GM19324 (cell line): ENCODE results near the gene CDC42EP4.
"Not testable (repeated sequence)": the region's sequence is repeated elsewhere in the genome, so short reads cannot be mapped to it uniquely, and the experiment has no call there.

Experiments
- ATAC-seq: cut with Tn5 transposase; IDR thresholded peaks from one replicate; pipeline ENCODE4 v1.9.1; 2021; ENCODE audit warnings: mild to moderate bottlenecking, moderate library complexity; ENCODE audit not compliant: unreplicated experiment, low FRiP score

CDC42EP4 gene

DNA sequence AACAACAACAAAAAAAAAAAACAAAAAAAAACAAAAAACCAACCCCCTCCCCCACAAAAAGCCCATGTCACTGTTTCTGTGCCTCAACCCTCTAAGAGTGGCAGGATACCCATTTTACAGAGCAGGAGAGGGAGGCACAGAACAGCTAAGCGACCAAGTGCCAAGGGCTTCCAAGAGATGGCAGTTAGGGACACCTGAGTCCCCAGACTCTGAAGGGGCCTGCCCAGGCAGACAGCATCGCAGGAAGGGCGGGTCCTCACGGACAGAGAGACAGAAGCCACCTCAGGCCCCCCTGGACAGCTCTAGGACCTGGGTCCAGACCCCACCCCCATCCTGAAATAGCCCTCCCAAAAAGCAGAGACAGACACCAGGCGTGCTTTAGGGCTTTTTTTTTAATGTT, 28.6 kb downstream of the CDC42EP4 start:
- no peak for ATAC-seq

DNA sequence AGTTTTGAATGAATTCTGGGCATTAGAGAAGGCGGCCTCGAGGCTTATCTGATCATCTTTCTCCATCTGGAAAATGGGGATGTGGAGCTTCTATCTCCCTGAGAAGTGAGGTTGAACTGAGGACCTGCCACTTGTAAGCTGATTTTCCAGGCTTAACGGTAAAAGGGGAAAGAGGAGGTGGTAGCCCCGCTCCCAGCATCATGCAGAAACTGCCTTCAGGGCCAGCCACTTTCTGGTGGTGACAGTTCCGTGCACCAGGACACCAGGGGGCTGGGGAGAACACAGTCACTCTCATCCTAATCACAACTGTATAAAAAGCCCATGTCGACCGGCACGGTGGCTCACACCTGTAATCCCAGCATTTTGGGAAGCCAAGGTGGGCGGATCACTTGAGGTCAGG, 29.2 kb downstream of the CDC42EP4 start:
- ATAC-seq: no peak

DNA sequence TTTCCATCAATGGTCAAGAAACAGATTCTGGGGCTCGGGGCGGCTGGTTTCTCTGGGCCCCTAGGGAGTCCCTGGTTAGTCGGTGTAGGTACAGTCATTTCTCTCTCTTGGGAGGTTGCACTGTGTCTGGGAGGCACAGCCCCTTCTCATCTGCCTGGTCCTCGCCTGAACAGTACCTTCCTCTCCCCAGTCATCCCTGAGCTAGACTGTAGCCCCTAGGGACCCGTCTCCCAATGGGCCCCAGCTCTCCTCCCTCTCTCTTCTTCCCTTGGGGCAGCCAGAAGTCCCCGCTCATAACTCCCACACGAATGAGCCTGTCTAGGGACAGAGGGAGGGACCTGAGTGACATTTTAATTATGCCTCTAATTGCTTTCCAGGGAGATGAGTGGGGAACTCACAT, 29.9 kb downstream of the CDC42EP4 start:
- ATAC-seq: no peak

DNA sequence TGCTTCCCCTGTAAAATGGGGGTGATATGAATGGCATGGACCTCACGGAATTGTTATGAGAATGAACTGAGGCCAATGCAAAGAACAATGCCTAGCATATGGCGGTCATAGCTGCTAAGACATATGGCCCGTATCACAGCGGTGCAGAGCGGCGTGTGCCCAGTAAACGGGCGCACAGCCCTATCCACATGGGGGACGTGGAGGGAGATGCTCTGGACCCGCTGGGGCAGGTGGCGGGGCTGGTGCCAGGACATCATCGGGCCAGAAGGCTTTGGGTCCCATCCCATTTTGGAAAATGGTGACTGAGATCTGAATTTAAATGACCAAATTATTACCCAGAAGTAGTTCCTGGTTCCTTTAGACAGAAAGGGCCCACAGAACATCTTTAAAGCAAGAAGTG, 31.6 kb downstream of the CDC42EP4 start:
- no peak for ATAC-seq

DNA sequence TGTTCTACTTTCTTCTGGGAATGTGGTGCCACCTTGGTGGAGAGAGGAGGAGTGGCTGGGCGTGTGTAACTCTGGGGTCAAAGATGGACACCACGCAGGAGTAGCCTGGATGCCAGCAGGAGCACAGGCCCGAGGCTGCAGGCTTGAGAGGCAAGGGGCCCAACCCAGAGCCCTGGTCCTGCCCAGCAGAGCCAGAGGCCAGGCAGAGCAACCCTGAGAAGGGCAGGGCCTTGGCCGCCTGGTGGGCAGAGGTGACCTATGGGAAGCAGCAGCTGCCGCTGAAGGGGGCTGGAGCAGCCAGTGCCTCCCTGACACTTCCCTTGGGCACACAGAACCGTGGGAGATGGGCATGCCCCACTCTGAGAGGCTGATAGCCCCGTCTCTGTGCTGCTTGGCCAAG, 32.1 kb downstream of the CDC42EP4 start:
- no peak for ATAC-seq

DNA sequence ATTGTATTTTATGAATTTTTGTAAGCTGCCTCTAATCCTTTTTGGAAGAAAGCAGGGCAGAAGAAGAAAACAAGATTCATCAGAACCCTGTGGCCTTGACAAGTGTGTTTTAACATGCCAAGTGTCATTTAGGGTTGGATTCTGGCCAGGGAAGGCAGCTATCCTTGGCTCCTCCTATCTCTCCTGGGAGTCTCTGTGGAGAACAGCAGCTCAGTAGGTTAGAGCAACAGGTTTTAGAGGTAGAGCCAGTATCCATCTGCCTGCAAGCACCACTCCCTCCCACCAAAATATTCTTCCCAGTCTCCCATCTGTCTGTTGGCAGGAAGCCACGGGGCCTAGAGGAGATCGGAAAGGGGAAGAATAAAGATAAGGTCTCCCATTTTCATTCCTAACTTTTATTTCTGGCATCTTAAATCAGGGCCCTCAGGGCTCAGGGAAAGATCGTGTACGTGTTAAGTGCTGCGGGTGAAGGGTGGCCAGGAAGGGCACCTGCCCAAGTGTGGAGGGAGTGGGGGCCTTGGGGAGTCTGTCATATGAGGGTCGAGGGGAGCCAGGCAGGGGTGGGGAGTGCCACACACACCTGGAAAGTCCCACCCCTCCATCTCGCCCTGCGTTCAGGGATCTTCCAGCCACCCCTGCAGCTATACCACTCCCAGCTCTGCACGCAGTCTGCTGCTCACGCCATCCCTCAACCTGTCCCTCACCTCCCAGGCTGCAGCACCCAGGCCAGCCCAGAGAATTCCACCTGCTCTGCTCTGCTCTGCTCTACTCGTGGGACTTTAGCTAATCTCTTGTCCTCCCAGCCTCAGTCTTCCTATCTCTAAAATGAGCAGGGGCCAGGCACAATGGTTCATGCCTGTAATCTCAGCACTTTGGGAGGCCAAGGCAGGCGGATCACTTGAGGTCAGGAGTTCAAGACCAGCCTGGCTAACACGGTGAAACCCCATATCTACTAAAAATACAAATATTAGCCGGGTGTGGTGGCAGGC, 33.0 kb downstream of the CDC42EP4 start:
- no peak for ATAC-seq

DNA sequence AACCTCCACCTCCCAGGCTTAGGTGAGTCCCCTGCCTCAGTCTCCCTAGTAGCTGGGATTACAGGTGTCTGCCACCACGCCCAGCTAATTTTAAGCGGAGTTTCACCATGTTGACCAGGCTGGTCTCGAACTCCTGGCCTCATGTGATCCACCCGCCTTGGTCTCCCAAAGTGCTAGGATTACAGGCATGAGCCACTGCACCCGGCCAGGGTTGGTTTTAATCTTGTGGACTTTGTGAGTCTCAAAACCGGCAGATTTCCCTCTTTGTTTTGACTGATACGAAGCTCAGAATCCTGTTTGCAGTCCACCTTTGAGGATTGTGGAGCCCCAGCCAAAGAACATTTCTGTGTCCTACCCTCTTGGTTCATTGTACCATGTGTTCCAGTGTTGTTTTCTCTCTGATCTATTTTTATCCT, 33.7 kb downstream of the CDC42EP4 start:
- ATAC-seq: no peak

DNA sequence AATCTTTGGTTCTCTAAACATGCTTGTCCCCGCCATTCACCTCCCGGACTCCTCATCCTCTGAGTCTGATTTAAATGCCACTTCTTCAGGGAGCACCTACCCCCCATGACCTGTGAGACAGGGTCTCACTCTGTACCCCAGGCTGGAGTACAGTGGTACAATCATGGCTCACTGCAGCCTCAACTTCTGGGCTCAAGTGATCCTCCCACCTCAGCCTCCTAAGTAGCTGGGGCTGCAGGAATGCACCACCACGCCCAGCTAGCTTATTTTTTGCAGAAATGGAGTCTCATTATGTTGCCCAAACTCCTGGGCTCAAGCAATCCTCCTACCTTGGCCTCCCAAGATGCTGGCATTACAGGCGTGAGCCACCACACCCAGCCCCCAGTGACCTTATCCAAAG, 37.3 kb downstream of the CDC42EP4 start:
- ATAC-seq: no peak

DNA sequence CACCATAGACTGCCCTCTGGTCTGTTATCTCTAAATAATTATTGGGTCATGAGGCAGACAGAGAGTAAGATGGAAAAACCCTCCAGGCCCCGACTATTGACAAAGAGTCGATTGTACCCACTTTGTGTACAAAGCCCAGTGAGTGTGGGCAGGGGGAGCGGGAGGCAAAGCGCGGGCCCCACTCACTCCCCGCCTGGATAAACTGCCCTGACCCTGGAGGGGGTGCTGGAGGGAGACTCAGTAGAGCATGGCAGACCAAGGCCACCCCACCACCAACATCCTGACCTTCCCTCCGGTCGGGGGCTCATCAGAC, 38.9 kb downstream of the CDC42EP4 start:
- no peak for ATAC-seq

DNA sequence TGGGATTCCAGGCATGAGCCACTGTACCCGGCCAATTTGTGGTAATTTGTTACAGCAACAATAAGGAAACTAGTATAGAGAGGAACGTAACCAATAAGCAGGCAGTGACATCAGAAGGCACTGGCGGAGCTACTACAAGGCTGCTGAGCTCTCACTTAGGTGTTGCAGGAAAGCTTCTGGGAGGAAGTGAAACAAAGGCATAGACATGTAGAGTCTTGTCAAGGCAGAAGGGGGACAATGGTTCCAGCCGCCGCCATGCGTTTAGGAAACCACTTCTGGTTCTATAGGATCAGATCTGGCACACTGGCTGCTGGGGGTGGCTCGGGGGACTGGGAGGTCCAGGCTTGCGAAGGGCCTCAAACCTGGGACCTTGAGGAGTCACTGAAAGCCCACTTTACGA, 40.7 kb downstream of the CDC42EP4 start:
- peak; percentile 91 for ATAC-seq

DNA sequence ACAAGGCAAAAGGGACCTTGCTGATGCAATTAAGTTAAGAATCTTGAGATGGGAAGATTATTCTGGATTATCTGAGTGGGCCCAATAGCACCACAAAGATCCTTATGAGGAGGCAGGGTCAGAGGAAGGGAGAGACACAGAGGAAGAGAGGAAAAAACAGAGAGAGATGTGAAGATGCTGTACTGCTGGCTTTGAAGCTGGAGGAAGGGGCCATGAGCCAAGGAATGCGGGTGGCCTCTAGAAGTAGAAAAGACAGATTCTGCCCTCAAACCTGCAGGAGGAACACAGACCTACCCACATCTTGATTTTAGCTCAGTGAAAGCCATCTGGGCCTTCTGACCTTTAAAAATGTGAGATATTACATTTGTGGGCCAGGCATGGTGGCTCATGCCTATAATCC, 42.0 kb downstream of the CDC42EP4 start:
- ATAC-seq: no peak

DNA sequence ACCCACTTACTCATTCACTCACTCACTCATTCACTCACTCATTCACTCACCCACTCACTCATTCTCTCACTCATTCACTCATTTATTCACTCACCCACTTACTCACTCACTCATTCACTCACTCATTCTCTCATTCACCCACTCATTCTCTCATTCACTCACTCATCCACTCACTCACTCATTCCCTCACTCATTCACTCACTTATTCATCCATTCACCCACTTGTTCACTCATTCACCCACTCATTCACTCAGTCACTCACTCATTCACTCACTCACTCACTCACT, 42.5 kb downstream of the CDC42EP4 start:
- no peak for ATAC-seq

DNA sequence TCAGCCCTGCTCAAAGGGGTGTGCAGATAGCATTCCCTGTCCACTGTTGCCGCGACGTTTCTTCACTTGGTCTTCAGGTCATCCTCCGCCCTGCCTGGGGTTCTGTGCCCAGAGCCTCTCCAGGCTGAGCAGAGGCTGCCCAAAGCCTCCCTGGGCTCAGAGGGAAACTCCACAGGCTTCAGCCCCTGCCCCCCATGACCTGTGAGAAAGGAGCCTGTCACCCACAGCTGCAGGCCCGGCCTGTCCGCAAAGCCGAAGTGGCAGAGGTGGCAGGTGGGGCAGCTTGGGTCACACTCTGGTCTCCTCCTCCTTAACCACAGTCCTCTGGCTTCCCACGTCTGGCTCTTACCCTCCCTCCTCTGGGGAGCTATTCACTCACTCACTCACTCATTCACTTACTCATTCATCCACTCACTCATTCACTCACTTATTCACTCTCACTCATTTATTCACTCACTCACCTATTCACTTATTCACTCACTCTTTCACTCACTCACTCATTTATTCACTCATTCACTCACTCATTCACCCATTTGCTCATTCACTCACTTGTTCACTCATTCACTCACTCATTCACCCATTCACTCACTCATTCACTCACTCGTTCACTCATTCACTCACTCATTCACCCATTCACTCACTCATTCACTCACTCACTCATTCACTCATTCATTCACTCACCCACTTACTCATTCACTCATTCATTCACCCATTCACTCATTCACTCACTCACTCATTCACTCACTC, 43.0 kb downstream of the CDC42EP4 start:
- ATAC-seq: no peak

DNA sequence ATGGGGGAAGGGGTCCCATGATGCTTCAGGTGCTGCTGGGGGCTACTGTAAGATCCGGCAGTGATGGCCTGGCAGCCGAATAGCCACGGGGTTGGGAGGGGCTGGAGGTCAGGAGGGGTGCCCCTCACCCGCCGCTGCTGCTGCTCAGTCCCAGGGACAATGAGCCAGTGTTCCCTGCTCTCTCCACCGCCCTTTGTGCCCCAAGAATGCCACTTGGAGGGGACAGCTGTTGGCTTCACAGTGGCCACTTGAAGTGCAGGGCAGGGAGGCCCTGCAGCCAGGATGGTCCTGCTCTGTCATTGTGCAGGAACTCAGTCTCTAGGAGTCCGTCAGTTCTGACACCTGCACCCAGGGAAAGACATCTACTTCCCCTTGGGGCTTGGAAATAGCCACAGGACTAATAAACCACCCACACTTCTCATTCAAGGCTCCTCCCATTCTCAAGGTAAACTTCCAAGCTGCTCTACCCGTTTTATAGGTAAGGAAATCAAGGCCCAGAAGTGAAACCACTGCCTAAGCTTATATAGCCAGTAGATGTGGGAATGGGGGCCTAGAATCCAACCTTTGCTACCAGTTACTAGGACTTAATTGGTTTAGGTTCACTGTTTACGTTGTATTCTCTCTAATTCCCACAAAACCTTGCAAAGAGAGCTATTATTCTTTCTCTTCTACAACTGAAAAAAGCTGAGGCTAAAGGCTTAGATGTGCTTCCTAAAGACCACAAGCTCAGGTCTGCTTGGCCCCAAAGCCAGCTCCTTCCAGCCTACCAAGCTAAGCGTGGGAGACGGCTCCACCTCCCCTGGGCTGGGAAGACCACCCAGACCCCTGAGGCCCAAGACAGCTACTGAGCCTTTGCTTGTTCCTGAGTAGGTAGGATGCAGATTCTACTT, 43.9 kb downstream of the CDC42EP4 start:
- no peak for ATAC-seq

DNA sequence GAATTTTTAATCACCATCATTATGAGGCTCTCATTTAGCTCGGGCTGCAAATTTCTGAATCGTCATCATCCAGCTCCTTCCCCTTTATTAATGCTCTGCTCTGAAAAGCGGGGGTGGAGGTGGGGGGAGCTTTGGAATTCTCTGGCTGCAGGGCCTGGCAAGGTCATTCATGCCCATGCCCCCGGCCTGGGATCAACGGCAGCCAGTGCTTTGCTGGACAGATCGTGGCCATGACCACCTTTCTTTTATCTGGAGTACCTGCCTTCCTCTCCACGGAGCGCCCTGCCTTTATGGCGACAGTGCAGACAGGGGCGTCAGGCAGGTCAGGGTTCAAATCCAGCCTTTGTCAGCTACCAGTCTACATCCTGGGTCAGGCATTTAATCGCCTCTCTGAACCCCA, 45.0 kb downstream of the CDC42EP4 start:
- no peak for ATAC-seq

DNA sequence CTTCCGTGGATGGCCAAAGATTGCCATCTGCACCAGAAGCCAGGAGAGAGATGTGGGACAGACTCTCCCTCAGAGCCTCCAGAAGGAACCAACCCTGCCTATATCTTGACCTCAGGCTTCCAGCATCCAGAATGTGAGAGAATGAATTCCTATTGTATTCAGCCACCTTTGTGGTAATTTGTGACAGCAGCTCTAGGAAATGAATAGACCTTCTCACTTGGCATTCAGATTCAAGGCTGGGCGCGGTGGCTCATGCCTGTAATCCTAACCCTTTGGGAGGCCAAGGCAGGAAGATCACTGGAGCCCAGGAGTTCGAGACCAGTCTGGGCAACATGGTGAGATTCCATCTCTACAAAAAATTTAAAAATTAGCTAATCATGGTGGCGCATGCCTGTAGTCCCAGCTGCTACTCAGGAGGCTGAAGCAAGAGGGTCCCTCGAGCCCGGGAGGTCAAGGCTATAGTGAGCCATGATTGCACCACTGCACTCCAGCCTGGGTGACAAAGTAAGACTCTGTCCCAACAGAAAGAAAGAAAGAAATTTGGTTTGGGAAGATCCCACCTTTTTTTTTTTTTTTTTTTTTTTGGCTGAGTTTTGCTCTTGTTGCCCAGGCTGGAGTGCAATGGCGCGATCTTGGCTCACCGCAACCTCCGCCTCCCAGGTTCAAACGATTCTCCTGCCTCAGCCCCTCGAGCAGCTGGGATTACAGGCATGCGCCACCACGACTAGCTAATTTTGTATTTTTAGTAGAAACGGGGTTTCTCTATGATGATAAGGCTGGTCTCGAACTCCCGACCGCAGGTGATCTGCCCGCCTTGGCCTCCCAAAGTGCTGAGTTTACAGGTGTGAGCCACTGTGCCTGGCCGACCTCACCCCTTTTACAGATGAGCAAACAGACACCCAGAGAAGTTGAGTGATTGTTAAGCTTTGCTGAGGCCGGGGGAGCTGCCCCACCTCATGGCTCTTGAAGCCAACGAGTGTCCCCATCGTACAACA, 45.9 kb downstream of the CDC42EP4 start:
- ATAC-seq: no peak

DNA sequence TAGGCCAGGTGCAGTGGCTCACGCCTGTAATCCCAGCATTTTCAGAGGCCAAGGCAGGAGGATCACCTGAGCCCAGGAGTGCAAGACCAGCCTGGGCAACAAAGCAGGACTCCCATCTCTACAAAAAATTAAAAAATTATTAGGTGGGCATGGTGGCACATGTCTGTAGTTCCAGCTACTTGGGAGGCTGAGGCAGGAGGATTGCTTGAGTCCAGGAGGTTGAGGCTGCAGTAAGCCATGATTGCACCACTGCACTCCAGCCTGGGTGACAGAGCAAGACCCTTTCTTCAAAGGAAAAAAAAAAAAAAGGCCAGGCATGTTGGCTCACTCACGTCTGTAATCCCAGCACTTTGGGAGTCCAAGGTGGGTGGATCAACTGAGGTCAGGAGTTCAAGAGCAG, 47.4 kb downstream of the CDC42EP4 start:
- not testable (repeated sequence) for ATAC-seq

DNA sequence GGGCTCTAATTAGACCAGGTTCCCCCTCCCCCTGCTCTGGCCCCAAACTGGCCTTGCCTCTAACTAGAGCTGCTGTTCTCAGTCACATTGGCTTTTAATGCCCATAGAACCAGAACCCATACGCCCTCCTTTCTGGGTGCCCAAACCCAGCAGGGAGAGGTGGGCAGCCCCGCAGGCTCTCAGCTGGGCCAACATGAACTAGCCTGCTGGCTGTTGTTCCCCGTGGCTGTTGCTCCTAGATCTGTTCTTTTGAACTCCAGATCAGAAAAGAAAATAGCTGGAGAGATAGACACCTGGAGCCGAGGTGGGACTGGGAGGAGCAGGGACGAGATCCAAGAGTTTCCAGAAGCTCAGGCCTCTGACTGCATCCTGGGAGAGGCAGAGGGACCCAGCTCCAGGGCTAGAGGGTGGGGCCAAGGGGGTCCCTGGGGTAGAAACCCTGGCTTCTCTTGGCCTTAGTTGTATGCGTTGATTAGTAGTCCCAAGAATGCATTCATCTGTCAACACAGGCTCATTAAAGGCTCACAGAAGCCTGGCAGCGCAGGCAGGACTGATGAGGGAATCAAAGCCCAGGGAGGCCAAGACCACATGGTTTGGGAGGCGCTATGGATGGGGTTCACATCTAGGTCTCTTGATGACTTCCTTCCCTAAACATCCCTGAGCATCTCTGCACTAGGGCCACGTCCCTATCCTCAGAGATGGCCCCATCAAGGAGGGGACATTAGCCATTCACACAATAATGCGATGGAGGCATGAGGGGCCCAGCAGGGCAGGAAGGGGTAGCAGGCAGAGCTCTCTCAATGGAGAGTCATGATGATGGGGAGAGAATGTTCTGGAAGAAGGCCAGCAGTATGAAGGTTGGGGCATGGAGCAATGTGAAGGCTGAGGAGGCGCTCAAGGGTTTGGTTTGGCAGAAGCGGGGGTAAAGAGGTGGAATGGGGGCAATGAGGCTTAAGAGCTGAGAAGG, 48.8 kb downstream of the CDC42EP4 start:
- no peak for ATAC-seq
